H1 (cell line): Measurements from ENCODE around the gene RGS9. TPM values are rescaled to one million over a fixed set of nuclear protein-coding genes. Genes with fewer than 3 reads are reported as not detected.

ENCODE experiments used
- BCL11A ChIP-seq, 2 experiments: IDR thresholded peaks; one replicate each; pipeline ENCODE4 v1.6.1; 2011; ENCODE audit warnings: low read depth in 2 of 2, low read length in 2 of 2, mild to moderate bottlenecking in 2 of 2
- CEBPB ChIP-seq: IDR thresholded peaks from 2 replicates; pipeline ENCODE4 v1.6.1; 2012; ENCODE audit warnings: low read depth, low read length
- EP300 ChIP-seq, 2 experiments: IDR thresholded peaks; 1 replicate in 1 of 2; 2 replicates in 1 of 2; pipeline ENCODE4 v1.6.1; 2011 to 2012; ENCODE audit warnings: low read depth in 2 of 2, low read length in 2 of 2, mild to moderate bottlenecking in 2 of 2, borderline replicate concordance in 1 of 2, inconsistent platforms in 1 of 2, moderate library complexity in 1 of 2
- GABPA ChIP-seq: IDR thresholded peaks from 2 replicates; pipeline ENCODE4 v1.6.1; 2011; ENCODE audit warnings: mild to moderate bottlenecking, low read length, moderate library complexity, borderline replicate concordance; ENCODE audit not compliant: insufficient read depth
- KDM4A ChIP-seq: IDR thresholded peaks from one replicate; pipeline ENCODE4 v1.7.1; 2012; ENCODE audit warnings: low read depth, mild to moderate bottlenecking, moderate library complexity, low read length, inconsistent platforms; ENCODE audit not compliant: severe bottlenecking
- MAX ChIP-seq: IDR thresholded peaks from 2 replicates; pipeline ENCODE4 v1.6.1; 2012; ENCODE audit warnings: inconsistent platforms
- NANOG ChIP-seq: IDR thresholded peaks from 2 replicates; pipeline ENCODE4 v1.6.1; 2011; ENCODE audit warnings: low read length, low read depth, mild to moderate bottlenecking, inconsistent platforms; ENCODE audit not compliant: insufficient read depth, poor library complexity, severe bottlenecking
- NRF1 ChIP-seq: IDR thresholded peaks from 2 replicates; pipeline ENCODE4 v1.6.1; 2011; ENCODE audit warnings: mild to moderate bottlenecking, low read depth, low read length, improper control_type of control experiment
- RBBP5 ChIP-seq: IDR thresholded peaks from 2 replicates; pipeline ENCODE4 v1.7.1; 2012; ENCODE audit warnings: low read depth, mild to moderate bottlenecking, inconsistent platforms, low read length, moderate library complexity, borderline replicate concordance
- SIRT6 ChIP-seq: IDR thresholded peaks from one replicate; pipeline ENCODE4 v1.7.1; 2012; ENCODE audit warnings: low read length, inconsistent platforms
- SP4 ChIP-seq: IDR thresholded peaks from 2 replicates; pipeline ENCODE4 v1.6.1; 2012; ENCODE audit warnings: low read length, inconsistent platforms
- polyA plus RNA-seq, 7 experiments: library from polyadenylated mRNA; depleted of rRNA in 3 of 7; stranded (reverse) in 5 of 7; unstranded in 2 of 7; fragments of >200 nt in 5 of 7; fragments of 200-250 nt in 2 of 7; gene quantifications; 1 replicate in 5 of 7; 2 replicates in 1 of 7; 4 replicates in 1 of 7; pipeline versions ENCODE4 v1.2.1 to v1.2.3, GENCODE V29; 2011 to 2013; ENCODE audit warnings: missing spikeins in 2 of 7, mixed read lengths in 2 of 7
- total RNA-seq: library from RNA; stranded (reverse); fragmentation: NEBNext Ultra II Directional; extraction: Animal tissue kit (Norgen Biotek cat#: 25700); gene quantifications from 2 replicates; pipeline ENCODE4 v1.2.1, GENCODE V29; 2021
- TF ChIP-seq, protein P1 (sequence below): fragments of 300-600 bp; sonication (generic); IDR thresholded peaks from 2 replicates; pipeline ENCODE4 v1.7.1; 2012; ENCODE audit warnings: low read length, moderate library complexity, mild to moderate bottlenecking, inconsistent platforms; ENCODE audit not compliant: insufficient replicate concordance

Gene RGS9
- total and polyA plus RNA-seq, 2 of the 8 experiments (the other 6 are each of a cell fraction or from before 2014, with no cell fraction given), result 8.9 to 20.5 TPM

GRCh38 chr17:65219707-65220106 is 82.5 kb downstream of the RGS9 start (continued):
- TF ChIP-seq, protein P1, sequence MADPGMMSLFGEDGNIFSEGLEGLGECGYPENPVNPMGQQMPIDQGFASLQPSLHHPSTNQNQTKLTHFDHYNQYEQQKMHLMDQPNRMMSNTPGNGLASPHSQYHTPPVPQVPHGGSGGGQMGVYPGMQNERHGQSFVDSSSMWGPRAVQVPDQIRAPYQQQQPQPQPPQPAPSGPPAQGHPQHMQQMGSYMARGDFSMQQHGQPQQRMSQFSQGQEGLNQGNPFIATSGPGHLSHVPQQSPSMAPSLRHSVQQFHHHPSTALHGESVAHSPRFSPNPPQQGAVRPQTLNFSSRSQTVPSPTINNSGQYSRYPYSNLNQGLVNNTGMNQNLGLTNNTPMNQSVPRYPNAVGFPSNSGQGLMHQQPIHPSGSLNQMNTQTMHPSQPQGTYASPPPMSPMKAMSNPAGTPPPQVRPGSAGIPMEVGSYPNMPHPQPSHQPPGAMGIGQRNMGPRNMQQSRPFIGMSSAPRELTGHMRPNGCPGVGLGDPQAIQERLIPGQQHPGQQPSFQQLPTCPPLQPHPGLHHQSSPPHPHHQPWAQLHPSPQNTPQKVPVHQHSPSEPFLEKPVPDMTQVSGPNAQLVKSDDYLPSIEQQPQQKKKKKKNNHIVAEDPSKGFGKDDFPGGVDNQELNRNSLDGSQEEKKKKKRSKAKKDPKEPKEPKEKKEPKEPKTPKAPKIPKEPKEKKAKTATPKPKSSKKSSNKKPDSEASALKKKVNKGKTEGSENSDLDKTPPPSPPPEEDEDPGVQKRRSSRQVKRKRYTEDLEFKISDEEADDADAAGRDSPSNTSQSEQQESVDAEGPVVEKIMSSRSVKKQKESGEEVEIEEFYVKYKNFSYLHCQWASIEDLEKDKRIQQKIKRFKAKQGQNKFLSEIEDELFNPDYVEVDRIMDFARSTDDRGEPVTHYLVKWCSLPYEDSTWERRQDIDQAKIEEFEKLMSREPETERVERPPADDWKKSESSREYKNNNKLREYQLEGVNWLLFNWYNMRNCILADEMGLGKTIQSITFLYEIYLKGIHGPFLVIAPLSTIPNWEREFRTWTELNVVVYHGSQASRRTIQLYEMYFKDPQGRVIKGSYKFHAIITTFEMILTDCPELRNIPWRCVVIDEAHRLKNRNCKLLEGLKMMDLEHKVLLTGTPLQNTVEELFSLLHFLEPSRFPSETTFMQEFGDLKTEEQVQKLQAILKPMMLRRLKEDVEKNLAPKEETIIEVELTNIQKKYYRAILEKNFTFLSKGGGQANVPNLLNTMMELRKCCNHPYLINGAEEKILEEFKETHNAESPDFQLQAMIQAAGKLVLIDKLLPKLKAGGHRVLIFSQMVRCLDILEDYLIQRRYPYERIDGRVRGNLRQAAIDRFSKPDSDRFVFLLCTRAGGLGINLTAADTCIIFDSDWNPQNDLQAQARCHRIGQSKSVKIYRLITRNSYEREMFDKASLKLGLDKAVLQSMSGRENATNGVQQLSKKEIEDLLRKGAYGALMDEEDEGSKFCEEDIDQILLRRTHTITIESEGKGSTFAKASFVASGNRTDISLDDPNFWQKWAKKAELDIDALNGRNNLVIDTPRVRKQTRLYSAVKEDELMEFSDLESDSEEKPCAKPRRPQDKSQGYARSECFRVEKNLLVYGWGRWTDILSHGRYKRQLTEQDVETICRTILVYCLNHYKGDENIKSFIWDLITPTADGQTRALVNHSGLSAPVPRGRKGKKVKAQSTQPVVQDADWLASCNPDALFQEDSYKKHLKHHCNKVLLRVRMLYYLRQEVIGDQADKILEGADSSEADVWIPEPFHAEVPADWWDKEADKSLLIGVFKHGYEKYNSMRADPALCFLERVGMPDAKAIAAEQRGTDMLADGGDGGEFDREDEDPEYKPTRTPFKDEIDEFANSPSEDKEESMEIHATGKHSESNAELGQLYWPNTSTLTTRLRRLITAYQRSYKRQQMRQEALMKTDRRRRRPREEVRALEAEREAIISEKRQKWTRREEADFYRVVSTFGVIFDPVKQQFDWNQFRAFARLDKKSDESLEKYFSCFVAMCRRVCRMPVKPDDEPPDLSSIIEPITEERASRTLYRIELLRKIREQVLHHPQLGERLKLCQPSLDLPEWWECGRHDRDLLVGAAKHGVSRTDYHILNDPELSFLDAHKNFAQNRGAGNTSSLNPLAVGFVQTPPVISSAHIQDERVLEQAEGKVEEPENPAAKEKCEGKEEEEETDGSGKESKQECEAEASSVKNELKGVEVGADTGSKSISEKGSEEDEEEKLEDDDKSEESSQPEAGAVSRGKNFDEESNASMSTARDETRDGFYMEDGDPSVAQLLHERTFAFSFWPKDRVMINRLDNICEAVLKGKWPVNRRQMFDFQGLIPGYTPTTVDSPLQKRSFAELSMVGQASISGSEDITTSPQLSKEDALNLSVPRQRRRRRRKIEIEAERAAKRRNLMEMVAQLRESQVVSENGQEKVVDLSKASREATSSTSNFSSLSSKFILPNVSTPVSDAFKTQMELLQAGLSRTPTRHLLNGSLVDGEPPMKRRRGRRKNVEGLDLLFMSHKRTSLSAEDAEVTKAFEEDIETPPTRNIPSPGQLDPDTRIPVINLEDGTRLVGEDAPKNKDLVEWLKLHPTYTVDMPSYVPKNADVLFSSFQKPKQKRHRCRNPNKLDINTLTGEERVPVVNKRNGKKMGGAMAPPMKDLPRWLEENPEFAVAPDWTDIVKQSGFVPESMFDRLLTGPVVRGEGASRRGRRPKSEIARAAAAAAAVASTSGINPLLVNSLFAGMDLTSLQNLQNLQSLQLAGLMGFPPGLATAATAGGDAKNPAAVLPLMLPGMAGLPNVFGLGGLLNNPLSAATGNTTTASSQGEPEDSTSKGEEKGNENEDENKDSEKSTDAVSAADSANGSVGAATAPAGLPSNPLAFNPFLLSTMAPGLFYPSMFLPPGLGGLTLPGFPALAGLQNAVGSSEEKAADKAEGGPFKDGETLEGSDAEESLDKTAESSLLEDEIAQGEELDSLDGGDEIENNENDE, result no peak
- TF ChIP-seq SIRT6, result no peak
- TF ChIP-seq CEBPB, result no peak
- no peak for TF ChIP-seq NRF1
- no peak for TF ChIP-seq SP4
- no peak for TF ChIP-seq EP300 (IDR thresholded peaks at IDR 0.05; ENCODE audit: borderline replicate concordance in 1 of 2, low read depth in 2 of 2, low read length in 2 of 2)
- no peak for TF ChIP-seq KDM4A
- TF ChIP-seq RBBP5, result no peak
- no peak for TF ChIP-seq GABPA
- no peak for TF ChIP-seq NANOG
- TF ChIP-seq MAX, result no peak
- TF ChIP-seq BCL11A (IDR thresholded peaks at IDR 0.05; ENCODE audit: low read depth in 2 of 2, low read length in 2 of 2), result no peak
